Measurements from ENCODE around the gene RARG. TPM values are rescaled to one million over a fixed set of nuclear protein-coding genes. Genes with fewer than 3 reads are reported as not detected.

The RARG gene
- total RNA-seq, 1 donor from 2014 or later = 7.9 TPM

- DNase-seq (ENCODE audit: low spot score) = no peak
- H3K9me3 Mint-ChIP-seq (ENCODE audit: unreplicated experiment) = no peaks in the 10 kb centered on the region
- peaks cover 13% of the 10 kb centered on the region for H3K4me1 Mint-ChIP-seq (ENCODE audit: unreplicated experiment)
- no peak overlapping the region for H3K4me3 Mint-ChIP-seq (ENCODE audit: unreplicated experiment)
- no peak overlapping the region for H3K27ac Mint-ChIP-seq (ENCODE audit: unreplicated experiment)
- TF ChIP-seq CTCF (IDR thresholded peaks at IDR 0.05; ENCODE audit: unreplicated experiment) = no peak
- H3K36me3 Mint-ChIP-seq (ENCODE audit: low read depth, unreplicated experiment) = no peaks in the 10 kb centered on the region
- peaks cover 21% of the 10 kb centered on the region for H3K27me3 Mint-ChIP-seq (ENCODE audit: unreplicated experiment)
These were observed 33.4 kb downstream of the RARG start for GRCh38 chr12:53198486-53199110.

- peaks cover 22% of the 10 kb centered on the region for H3K27me3 Mint-ChIP-seq (ENCODE audit: unreplicated experiment)
- no peak for DNase-seq (ENCODE audit: low spot score)
- H3K36me3 Mint-ChIP-seq (ENCODE audit: low read depth, unreplicated experiment) = no peaks in the 10 kb centered on the region
- peaks cover 13% of the 10 kb centered on the region for H3K4me1 Mint-ChIP-seq (ENCODE audit: unreplicated experiment)
- no peaks in the 10 kb centered on the region for H3K9me3 Mint-ChIP-seq (ENCODE audit: unreplicated experiment)
- H3K27ac Mint-ChIP-seq (ENCODE audit: unreplicated experiment) = no peak overlapping the region
- H3K4me3 Mint-ChIP-seq (ENCODE audit: unreplicated experiment) = no peak overlapping the region
- no peak for TF ChIP-seq CTCF (IDR thresholded peaks at IDR 0.05; ENCODE audit: unreplicated experiment)
These were observed 34.9 kb downstream of the RARG start for GRCh38 chr12:53197011-53197640.

GRCh38 chr12:53196486-53196885 lies 35.5 kb downstream of the RARG start:
- no peak overlapping the region for H3K4me3 Mint-ChIP-seq (ENCODE audit: unreplicated experiment)
- H3K4me1 Mint-ChIP-seq (ENCODE audit: unreplicated experiment) = peaks cover 13% of the 10 kb centered on the region
- no peaks in the 10 kb centered on the region for H3K36me3 Mint-ChIP-seq (ENCODE audit: low read depth, unreplicated experiment)
- H3K27me3 Mint-ChIP-seq (ENCODE audit: unreplicated experiment) = peaks cover 28% of the 10 kb centered on the region
- DNase-seq (ENCODE audit: low spot score) = no peak
- no peaks in the 10 kb centered on the region for H3K9me3 Mint-ChIP-seq (ENCODE audit: unreplicated experiment)
- no peak overlapping the region for H3K27ac Mint-ChIP-seq (ENCODE audit: unreplicated experiment)
- TF ChIP-seq CTCF (IDR thresholded peaks at IDR 0.05; ENCODE audit: unreplicated experiment) = no peak

- Mint-ChIP-seq H3K4me3 (ENCODE audit: unreplicated experiment) (peak overlapping the region; percentile 14), H3K27me3 (ENCODE audit: unreplicated experiment) (peaks cover 25% of the 10 kb centered on the region), H3K27ac (ENCODE audit: unreplicated experiment) (no peak overlapping the region), H3K9me3 (ENCODE audit: unreplicated experiment) (no peaks in the 10 kb centered on the region), H3K4me1 (ENCODE audit: unreplicated experiment) (peaks cover 9% of the 10 kb centered on the region), H3K36me3 (ENCODE audit: low read depth, unreplicated experiment) (no peaks in the 10 kb centered on the region)
- TF ChIP-seq CTCF (IDR thresholded peaks at IDR 0.05; ENCODE audit: unreplicated experiment) = no peak
- DNase-seq (ENCODE audit: low spot score) = no peak
These were observed 36.2 kb downstream of the RARG start for GRCh38 chr12:53195516-53196420.

Measured in endothelial cell (in vitro differentiated cells).